Right lobe of liver (tissue), 6 donors: Measurements from ENCODE around the gene KL. TPM values are rescaled to one million over a fixed set of nuclear protein-coding genes. Genes with fewer than 3 reads are reported as not detected.

ENCODE experiments used
- ATAC-seq, 4 donors: fragments of 200-7000 bp; cut with Tn5 transposase; one replicate each; pipeline ENCODE4 v1.9.1; 2020; ENCODE audit warnings: mild to moderate bottlenecking in 4 of 4, moderate library complexity in 4 of 4
- DNase-seq, 3 donors: peaks; one replicate each; pipeline ENCODE4 v3.0.0-alpha.2; 2020
- H3K27ac ChIP-seq, 3 donors: fragments of 200-600 bp; one replicate each; pipeline ENCODE4 v1.8.0; 2022
- H3K27me3 ChIP-seq, 2 donors: fragments of 200-600 bp; one replicate each; pipeline ENCODE4 v1.8.0; 2022
- H3K36me3 ChIP-seq, 4 donors: fragments of 200-600 bp; sonication (generic) in 1 of 4; one replicate each; pipeline versions ENCODE4 v1.5.1 to v1.8.0; 2017 to 2022; ENCODE audit warnings: control low read depth in 1 of 4
- H3K4me1 ChIP-seq, 4 donors: fragments of 200-600 bp; sonication (generic) in 1 of 4; one replicate each; pipeline versions ENCODE4 v1.5.1 to v1.8.0; 2017 to 2022; ENCODE audit warnings: control low read depth in 1 of 4
- H3K4me3 ChIP-seq, 3 donors: fragments of 200-600 bp; one replicate each; pipeline ENCODE4 v1.8.0; 2022
- H3K9me3 ChIP-seq, 4 donors: fragments of 200-600 bp; sonication (generic) in 1 of 4; one replicate each; pipeline versions ENCODE4 v1.5.1 to v1.8.0; 2017 to 2022; ENCODE audit warnings: control low read depth in 1 of 4
- POLR2A ChIP-seq: fragments of 450-650 bp; IDR thresholded peaks from one replicate; pipeline ENCODE4 v1.6.1; 2017; ENCODE audit warnings: antibody characterized with exemption, mild to moderate bottlenecking
- WGBS: methylation state at CpG from one replicate; pipeline ENCODE4 v1.1.6; 2018; ENCODE audit warnings: low coverage, low lambda C conversion rate; ENCODE audit not compliant: insufficient coverage; ENCODE audit errors: missing lambda C conversion rate; 5-methylcytosine and 5-hydroxymethylcytosine counted together
- intact Hi-C, 2 donors: fragments of 100-400 bp; cut with DNase I; formaldehyde crosslinking; loops; one replicate each; pipeline versions ENCODE4 v1.11.2 to v1.14.1; 2022
- total RNA-seq, 6 experiments: library from RNA; depleted of rRNA in 2 of 6; stranded (reverse); fragments of >200 nt in 2 of 6; fragmentation: NEBNext Ultra II Directional in 3 of 6; extraction: Animal tissue kit (Norgen Biotek cat#: 25700) in 3 of 6; gene quantifications; one replicate each; pipeline versions ENCODE4 v1.1.0 to v1.2.4, GENCODE V29; 2016 to 2023
- TF ChIP-seq, protein P1 (sequence below), 4 donors: fragments of 200-600 bp in 3 of 4; fragments of 450-650 bp in 1 of 4; IDR thresholded peaks; one replicate each; pipeline versions ENCODE4 v1.5.1 to v1.8.0; 2016 to 2022; ENCODE audit warnings: antibody characterized with exemption in 4 of 4, mild to moderate bottlenecking in 2 of 4
- donor health status: DM: no; HTN: yes; CAD: no.
- donor health status: DM: no; HTN: no; CAD: no.
- donor health status: DM: no; HTN: no; CAD: no.
- donor health status: DM: no; HTN: yes; CAD: no.
- donor health status: DM: no; HTN: yes; CAD: no.

KL gene
- total RNA-seq, 6 experiments from 2014 or later, result 0.09 to 1.2 (median 0.39) TPM

- ATAC-seq, result no peak
- no peak overlapping the region for H3K27ac ChIP-seq
These were observed 7.1 kb upstream of the KL start for GRCh38 chr13:33008946-33009722.

DNA sequence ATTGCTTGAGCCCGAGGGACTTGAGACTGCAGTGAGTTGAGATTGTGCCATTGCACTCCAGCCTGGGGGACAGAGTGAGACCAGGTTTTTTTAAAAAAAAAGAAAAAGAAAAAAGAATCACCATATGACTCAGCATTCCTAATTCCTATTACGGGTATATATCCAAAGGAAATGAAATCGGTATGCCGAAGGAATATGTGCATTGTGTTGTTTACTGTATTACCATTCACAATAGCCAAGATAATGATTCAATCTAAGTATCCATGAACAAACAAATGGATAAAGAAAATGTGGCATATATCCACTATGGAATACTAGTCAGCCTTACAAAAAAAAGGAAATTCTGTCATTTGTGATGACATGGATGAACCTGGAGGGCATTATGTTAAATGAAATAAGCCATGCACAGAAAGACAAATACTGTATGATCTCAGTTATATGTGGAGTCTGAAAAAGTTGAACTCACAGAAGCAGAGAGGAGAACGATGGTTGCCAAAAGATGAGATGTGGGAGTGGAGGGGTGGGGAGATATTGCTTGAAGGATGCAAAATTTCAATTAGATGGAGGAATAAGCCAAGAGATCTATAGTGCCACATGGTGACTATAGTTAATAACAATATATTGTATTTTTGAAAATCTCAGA lies 4.3 kb upstream of the KL start:
- Histone ChIP-seq H3K27me3 (no peaks in the 10 kb centered on the region), H3K36me3 (no peaks in the 10 kb centered on the region), H3K9me3 (no peaks in the 10 kb centered on the region), H3K4me3 (no peak overlapping the region), H3K4me1 (peaks cover 0 to 4% (median 0%) of the 10 kb centered on the region in 4 donors), H3K27ac (no peak overlapping the region)
- no peak for TF ChIP-seq POLR2A
- TF ChIP-seq, protein P1, sequence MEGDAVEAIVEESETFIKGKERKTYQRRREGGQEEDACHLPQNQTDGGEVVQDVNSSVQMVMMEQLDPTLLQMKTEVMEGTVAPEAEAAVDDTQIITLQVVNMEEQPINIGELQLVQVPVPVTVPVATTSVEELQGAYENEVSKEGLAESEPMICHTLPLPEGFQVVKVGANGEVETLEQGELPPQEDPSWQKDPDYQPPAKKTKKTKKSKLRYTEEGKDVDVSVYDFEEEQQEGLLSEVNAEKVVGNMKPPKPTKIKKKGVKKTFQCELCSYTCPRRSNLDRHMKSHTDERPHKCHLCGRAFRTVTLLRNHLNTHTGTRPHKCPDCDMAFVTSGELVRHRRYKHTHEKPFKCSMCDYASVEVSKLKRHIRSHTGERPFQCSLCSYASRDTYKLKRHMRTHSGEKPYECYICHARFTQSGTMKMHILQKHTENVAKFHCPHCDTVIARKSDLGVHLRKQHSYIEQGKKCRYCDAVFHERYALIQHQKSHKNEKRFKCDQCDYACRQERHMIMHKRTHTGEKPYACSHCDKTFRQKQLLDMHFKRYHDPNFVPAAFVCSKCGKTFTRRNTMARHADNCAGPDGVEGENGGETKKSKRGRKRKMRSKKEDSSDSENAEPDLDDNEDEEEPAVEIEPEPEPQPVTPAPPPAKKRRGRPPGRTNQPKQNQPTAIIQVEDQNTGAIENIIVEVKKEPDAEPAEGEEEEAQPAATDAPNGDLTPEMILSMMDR (IDR thresholded peaks at IDR 0.05), result no peak
- ATAC-seq (no peak), DNase-seq (no peak)
- intact Hi-C loops, result no loop called here
- 70% methylated on average over 5 of the region's 5 CpGs for WGBS

More at GRCh38 chr13:33008946-33009722, 7.1 kb upstream of the KL start:
- no peaks in the 10 kb centered on the region for H3K9me3 ChIP-seq
- no peaks in the 10 kb centered on the region for H3K36me3 ChIP-seq
- TF ChIP-seq POLR2A, result no peak
- WGBS, result 49% methylated on average over 4 of the region's 5 CpGs
- no peak for DNase-seq
- intact Hi-C loops, result no loop called here
- no peaks in the 10 kb centered on the region for H3K4me1 ChIP-seq
- H3K27me3 ChIP-seq, result no peaks in the 10 kb centered on the region
- no peak overlapping the region for H3K4me3 ChIP-seq

GRCh38 chr13:33014291-33014690 lies 1.9 kb upstream of the KL start:
- 57% methylated on average over 4 of the region's 4 CpGs for WGBS
- TF ChIP-seq, protein P1 (IDR thresholded peaks at IDR 0.05), result no peak
- TF ChIP-seq POLR2A, result no peak
- Histone ChIP-seq H3K9me3 (no peaks in the 10 kb centered on the region), H3K27me3 (no peaks in the 10 kb centered on the region), H3K27ac (no peak overlapping the region), H3K4me3 (no peak overlapping the region), H3K36me3 (no peaks in the 10 kb centered on the region), H3K4me1 (peaks cover 0 to 14% (median 3%) of the 10 kb centered on the region in 4 donors)
- intact Hi-C loops, result no loop called here
- no peak for ATAC-seq
- no peak for DNase-seq

DNA sequence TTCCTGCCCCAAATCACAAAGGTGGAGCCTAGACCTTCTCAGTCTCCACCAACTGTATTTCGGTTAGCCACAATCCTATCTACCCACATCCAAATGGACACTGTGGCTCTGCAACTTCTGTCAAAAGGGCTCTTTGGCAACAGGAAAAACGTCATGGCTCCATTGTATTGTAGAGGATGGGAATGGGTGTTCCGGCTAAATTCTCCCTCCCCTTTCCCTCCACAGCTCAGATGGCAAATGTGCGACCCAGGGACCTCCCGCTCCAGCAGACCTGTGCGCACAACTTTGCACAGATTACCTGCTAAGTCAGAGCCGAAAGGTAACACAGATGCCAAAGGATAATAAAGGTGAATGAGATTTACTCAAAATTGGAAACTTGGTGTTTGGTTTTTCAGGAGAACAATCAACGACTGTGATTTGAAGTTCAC lies 968 bp upstream of the KL start:
- H3K36me3 ChIP-seq, result no peaks in the 10 kb centered on the region
- TF ChIP-seq POLR2A, result no peak
- TF ChIP-seq, protein P1 (IDR thresholded peaks at IDR 0.05), result no peak
- H3K27me3 ChIP-seq, result no peaks in the 10 kb centered on the region
- intact Hi-C loops, result no loop called here
- no peak overlapping the region for H3K4me3 ChIP-seq
- 27% methylated on average over 6 of the region's 8 CpGs for WGBS
- DNase-seq (no peak), ATAC-seq (no peak)
- no peaks in the 10 kb centered on the region for H3K9me3 ChIP-seq
- H3K27ac ChIP-seq, result no peak overlapping the region
- H3K4me1 ChIP-seq, result peaks cover 0 to 14% (median 3%) of the 10 kb centered on the region in 4 donors

- Histone ChIP-seq H3K4me1 (peaks cover 0 to 14% (median 3%) of the 10 kb centered on the region in 4 donors), H3K27ac (no peak overlapping the region), H3K27me3 (no peaks in the 10 kb centered on the region), H3K9me3 (no peaks in the 10 kb centered on the region), H3K4me3 (peak overlapping the region in 2 of 3 donors; percentile 25 to 45), H3K36me3 (no peaks in the 10 kb centered on the region)
- TF ChIP-seq, protein P1 (IDR thresholded peaks at IDR 0.05), result no peak
- TF ChIP-seq POLR2A, result no peak
- WGBS, result 12% methylated on average over 12 of the region's 52 CpGs
- DNase-seq (peak in 2 of 3 donors; percentile 27 to 53), ATAC-seq (peak in 1 of 4 donors; percentile 14)
- intact Hi-C loops, result no loop called here
These were observed 366 bp upstream of the KL start for GRCh38 chr13:33015791-33016323.
